AG09309 (cell line): Measurements from ENCODE around the gene KRT1.

ENCODE experiments used
- DNase-seq: peaks from one replicate; pipeline ENCODE4 v3.0.0-alpha.2; 2010; ENCODE audit warnings: low read depth
- H3K4me3 ChIP-seq: 2 replicates; pipeline ENCODE4 v1.5.1; 2011; ENCODE audit warnings: mild to moderate bottlenecking, low read depth, low read length, moderate library complexity; ENCODE audit not compliant: control insufficient read depth
- CTCF ChIP-seq: IDR thresholded peaks from 2 replicates; pipeline ENCODE4 v1.5.1; 2011; ENCODE audit warnings: mild to moderate bottlenecking, low read depth, low read length, inconsistent platforms; ENCODE audit not compliant: insufficient read depth, control insufficient read depth; ENCODE audit errors: missing control alignments

Gene KRT1

GRCh38 chr12:52689239-52689638, 9.0 kb upstream of the KRT1 start:
- DNase-seq, result no peak
- H3K4me3 ChIP-seq, result no peak overlapping the region
- TF ChIP-seq CTCF, result no peak

GRCh38 chr12:52688481-52688880, 8.3 kb upstream of the KRT1 start:
- TF ChIP-seq CTCF, result no peak
- DNase-seq, result no peak
- no peak overlapping the region for H3K4me3 ChIP-seq

GRCh38 chr12:52687497-52688385, 7.5 kb upstream of the KRT1 start:
- TF ChIP-seq CTCF, result no peak
- H3K4me3 ChIP-seq, result no peak overlapping the region
- DNase-seq, result no peak

- H3K4me3 ChIP-seq, result no peak overlapping the region
- DNase-seq, result no peak
- no peak for TF ChIP-seq CTCF
These were observed 6.7 kb upstream of the KRT1 start for GRCh38 chr12:52686756-52687487.

GRCh38 chr12:52686063-52686462, 5.9 kb upstream of the KRT1 start:
- no peak overlapping the region for H3K4me3 ChIP-seq
- no peak for DNase-seq
- no peak for TF ChIP-seq CTCF

- no peak for DNase-seq
- no peak overlapping the region for H3K4me3 ChIP-seq
- no peak for TF ChIP-seq CTCF
These were observed 5.2 kb upstream of the KRT1 start for GRCh38 chr12:52685406-52685890.
